Ishikawa (cell line): ENCODE measurements around the gene GAA.

Experiments
- CEBPB ChIP-seq: IDR thresholded peaks from 2 replicates; pipeline ENCODE4 v1.6.1; 2012
- CREB1 ChIP-seq: IDR thresholded peaks from 2 replicates; pipeline ENCODE4 v1.6.1; 2012; ENCODE audit warnings: low read depth
- EGR1 ChIP-seq: IDR thresholded peaks from 2 replicates; pipeline ENCODE4 v1.6.1; 2012
- EP300 ChIP-seq: IDR thresholded peaks from 2 replicates; pipeline ENCODE4 v1.6.1; 2012; ENCODE audit warnings: borderline replicate concordance
- FOXM1 ChIP-seq: IDR thresholded peaks from 2 replicates; pipeline ENCODE4 v1.6.1; 2012; ENCODE audit warnings: low read depth, borderline replicate concordance
- NFIC ChIP-seq: IDR thresholded peaks from 2 replicates; pipeline ENCODE4 v1.6.1; 2012
- RAD21 ChIP-seq: IDR thresholded peaks from 2 replicates; pipeline ENCODE4 v1.6.1; 2012; ENCODE audit warnings: low read depth
- TAF1 ChIP-seq: IDR thresholded peaks from 2 replicates; pipeline ENCODE4 v1.6.1; 2012; ENCODE audit warnings: low read depth, mild to moderate bottlenecking
- TCF12 ChIP-seq: IDR thresholded peaks from 2 replicates; pipeline ENCODE4 v1.6.1; 2012; ENCODE audit warnings: low read depth
- TEAD4 ChIP-seq: IDR thresholded peaks from 2 replicates; pipeline ENCODE4 v1.6.1; 2012
- YY1 ChIP-seq: IDR thresholded peaks from 2 replicates; pipeline ENCODE4 v1.6.1; 2012; ENCODE audit warnings: low read depth
- ZBTB7A ChIP-seq: IDR thresholded peaks from 2 replicates; pipeline ENCODE4 v1.6.1; 2012; ENCODE audit warnings: low read depth
- TF ChIP-seq, protein P1 (sequence below): IDR thresholded peaks from 2 replicates; pipeline ENCODE4 v1.6.1; 2012
- TF ChIP-seq, protein P2 (sequence below): IDR thresholded peaks from 2 replicates; pipeline ENCODE4 v1.6.1; 2012
- TF ChIP-seq, protein P3 (sequence below): IDR thresholded peaks from 2 replicates; pipeline ENCODE4 v1.6.1; 2012; ENCODE audit warnings: low read depth, mild to moderate bottlenecking

Gene GAA

DNA sequence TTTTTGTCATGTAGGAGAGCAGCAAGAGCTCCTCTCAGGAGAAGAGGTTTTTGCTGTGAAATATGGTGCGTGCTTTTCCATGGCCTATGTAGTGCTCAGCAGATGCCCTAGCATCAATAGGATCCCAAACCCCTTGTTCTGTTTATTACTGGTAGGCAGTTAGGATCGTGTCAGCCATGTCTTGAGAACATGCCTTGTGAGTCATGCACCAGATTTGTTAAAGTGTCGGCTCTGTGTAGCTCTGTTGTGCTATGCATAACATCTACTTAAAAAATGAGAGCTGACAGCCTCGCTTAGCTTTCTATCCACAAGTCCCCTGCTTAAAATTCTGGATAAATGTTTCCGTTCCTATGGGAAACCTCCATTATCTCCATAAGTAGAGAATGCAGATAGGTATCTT is 50.0 kb downstream of the GAA start:
- TF ChIP-seq, protein P1, sequence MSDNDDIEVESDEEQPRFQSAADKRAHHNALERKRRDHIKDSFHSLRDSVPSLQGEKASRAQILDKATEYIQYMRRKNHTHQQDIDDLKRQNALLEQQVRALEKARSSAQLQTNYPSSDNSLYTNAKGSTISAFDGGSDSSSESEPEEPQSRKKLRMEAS, result no peak

DNA sequence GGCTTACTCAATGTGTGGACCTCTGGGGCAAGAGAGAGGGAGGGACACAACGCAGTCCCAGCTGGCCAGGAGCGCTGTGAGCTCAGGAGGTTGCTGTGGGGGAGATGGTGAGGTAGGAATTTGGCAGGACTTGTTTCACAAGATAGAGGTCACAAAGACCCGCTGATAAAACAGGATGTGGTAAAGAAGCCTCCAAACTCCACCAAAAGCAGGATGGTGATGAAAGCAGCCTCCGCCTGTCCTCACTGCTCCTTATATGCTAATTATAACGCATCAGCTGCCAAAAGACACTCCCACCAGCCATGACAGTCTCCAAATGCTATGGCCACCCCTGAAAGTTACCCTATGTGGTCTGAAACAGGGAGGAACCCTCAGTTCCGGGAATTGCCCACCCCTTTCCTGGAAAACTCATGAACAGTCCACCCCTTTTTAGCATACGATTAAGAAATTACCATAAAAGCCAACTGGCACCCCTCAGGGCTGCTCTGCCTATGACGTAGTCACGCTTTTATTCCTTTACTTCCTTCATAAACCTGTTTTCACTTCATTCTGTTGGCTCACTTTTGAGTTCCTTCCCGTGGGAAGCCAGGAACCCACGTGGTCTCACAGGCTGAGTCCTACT is 50.8 kb downstream of the GAA start:
- TF ChIP-seq, protein P2, sequence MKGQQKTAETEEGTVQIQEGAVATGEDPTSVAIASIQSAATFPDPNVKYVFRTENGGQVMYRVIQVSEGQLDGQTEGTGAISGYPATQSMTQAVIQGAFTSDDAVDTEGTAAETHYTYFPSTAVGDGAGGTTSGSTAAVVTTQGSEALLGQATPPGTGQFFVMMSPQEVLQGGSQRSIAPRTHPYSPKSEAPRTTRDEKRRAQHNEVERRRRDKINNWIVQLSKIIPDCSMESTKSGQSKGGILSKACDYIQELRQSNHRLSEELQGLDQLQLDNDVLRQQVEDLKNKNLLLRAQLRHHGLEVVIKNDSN, result no peak
- TF ChIP-seq TAF1, result no peak
- no peak for TF ChIP-seq FOXM1
- no peak for TF ChIP-seq EGR1
- TF ChIP-seq, protein P1, result no peak
- no peak for TF ChIP-seq NFIC
- TF ChIP-seq CREB1, result no peak
- TF ChIP-seq ZBTB7A, result no peak
- no peak for TF ChIP-seq EP300
- TF ChIP-seq, protein P3, sequence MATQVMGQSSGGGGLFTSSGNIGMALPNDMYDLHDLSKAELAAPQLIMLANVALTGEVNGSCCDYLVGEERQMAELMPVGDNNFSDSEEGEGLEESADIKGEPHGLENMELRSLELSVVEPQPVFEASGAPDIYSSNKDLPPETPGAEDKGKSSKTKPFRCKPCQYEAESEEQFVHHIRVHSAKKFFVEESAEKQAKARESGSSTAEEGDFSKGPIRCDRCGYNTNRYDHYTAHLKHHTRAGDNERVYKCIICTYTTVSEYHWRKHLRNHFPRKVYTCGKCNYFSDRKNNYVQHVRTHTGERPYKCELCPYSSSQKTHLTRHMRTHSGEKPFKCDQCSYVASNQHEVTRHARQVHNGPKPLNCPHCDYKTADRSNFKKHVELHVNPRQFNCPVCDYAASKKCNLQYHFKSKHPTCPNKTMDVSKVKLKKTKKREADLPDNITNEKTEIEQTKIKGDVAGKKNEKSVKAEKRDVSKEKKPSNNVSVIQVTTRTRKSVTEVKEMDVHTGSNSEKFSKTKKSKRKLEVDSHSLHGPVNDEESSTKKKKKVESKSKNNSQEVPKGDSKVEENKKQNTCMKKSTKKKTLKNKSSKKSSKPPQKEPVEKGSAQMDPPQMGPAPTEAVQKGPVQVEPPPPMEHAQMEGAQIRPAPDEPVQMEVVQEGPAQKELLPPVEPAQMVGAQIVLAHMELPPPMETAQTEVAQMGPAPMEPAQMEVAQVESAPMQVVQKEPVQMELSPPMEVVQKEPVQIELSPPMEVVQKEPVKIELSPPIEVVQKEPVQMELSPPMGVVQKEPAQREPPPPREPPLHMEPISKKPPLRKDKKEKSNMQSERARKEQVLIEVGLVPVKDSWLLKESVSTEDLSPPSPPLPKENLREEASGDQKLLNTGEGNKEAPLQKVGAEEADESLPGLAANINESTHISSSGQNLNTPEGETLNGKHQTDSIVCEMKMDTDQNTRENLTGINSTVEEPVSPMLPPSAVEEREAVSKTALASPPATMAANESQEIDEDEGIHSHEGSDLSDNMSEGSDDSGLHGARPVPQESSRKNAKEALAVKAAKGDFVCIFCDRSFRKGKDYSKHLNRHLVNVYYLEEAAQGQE, result no peak
- TF ChIP-seq CEBPB, result no peak
- no peak for TF ChIP-seq TCF12
- TF ChIP-seq YY1, result no peak
- no peak for TF ChIP-seq RAD21
- no peak for TF ChIP-seq TEAD4

DNA sequence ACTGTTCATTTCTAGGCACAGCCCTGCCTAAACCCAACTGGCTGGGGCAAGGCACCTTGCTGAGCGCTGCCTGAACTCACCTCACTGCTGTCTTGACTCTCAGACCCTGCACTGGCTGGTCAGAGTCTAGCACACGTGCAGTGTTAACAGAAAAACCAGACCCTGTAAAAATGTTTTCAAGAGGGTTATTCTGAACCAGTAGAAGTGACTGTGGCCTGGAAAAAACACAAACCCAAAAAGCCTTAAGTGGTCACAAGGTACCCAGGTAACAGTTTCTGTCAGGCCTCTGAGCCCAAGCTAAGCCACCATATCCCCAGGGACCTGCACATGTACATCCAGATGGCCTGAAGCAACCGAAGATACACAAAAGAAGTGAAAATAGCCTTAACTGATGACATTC is 51.6 kb downstream of the GAA start:
- TF ChIP-seq EP300 (no peak), ZBTB7A (no peak), NFIC (no peak), TCF12 (no peak), CEBPB (no peak), CREB1 (no peak), EGR1 (no peak), RAD21 (no peak), FOXM1 (no peak), YY1 (no peak), TEAD4 (no peak), TAF1 (no peak)
- TF ChIP-seq, protein P1, result no peak
- TF ChIP-seq, protein P2, result no peak
- TF ChIP-seq, protein P3, result no peak

DNA sequence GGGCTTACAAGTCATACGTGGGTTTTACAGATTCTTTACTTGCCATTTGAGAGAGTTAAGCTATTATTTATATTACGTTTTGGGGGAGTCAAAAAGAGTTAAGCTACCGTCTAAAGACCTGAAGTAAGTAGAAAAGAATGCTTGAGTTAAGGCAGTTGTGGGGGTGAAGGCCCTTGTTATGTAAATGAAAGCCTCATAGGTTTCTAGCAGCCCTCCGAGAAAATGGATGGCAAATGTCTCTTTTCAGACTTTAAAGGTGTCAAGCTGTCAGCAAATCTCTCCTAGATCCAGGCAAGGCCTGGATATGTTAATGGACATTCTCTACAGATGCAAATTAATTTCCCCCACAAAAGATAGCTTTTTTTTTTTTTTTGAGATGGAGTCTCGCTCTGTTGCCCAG is 52.8 kb downstream of the GAA start:
- no peak for TF ChIP-seq TEAD4
- no peak for TF ChIP-seq EP300
- TF ChIP-seq YY1, result no peak
- TF ChIP-seq CREB1, result no peak
- no peak for TF ChIP-seq TCF12
- no peak for TF ChIP-seq ZBTB7A
- no peak for TF ChIP-seq EGR1
- no peak for TF ChIP-seq FOXM1
- TF ChIP-seq, protein P1, result no peak
- TF ChIP-seq, protein P3, result no peak
- TF ChIP-seq, protein P2, result no peak
- TF ChIP-seq TAF1, result no peak
- no peak for TF ChIP-seq CEBPB
- no peak for TF ChIP-seq RAD21
- TF ChIP-seq NFIC, result no peak
